Activated gamma-delta T cell treated with Interleukin-2 at 50 U/mL for 16 hours (primary cell): ENCODE data around the gene ZNF681.
"Not testable (repeated sequence)": the region's sequence is repeated elsewhere in the genome, so short reads cannot be mapped to it uniquely, and the experiment has no call there.

Experiments used
- DNase-seq: peaks from one replicate; pipeline ENCODE4 v3.0.0-alpha.2; 2020

Gene ZNF681

DNA sequence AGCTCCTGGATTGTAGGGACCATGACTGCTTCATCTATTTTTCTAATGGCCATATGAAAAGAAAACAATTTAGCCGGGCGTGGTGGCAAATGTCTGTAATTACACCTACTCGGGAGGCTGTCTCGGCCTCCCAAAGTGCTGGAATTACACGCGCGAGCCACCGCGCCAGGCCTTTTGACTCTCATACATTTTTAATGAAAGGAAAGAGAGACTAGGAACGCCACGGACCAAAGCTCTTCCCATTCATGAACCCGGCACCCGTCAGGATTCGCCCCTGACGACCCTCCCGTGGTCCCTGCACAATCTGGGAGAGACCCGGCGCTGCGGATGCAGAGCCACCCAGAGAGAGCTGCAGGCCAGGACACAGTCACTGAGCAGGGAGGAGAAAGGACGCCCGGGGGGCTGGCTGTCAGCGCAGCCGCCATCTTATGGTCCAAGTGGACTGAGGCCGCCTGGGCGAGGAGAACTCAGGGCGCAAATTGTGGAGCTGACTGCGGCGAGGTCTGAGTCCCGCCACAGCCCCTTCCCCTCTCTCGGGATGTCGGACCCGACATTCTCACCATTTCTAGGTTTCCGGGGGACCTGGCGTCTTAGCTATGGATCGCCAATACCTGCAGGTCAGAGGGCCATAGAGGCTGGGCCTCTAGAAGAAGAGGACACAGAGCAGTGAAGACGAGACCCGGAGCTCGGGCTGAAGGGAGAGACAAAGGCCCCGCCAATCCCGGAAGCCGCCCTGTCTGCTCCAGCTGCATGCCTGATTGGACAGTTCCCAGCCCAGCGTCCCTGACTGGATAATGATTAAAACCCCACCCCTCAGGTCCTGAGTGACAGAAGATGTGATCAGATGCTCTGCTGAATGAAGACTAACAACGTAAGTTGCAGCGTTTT lies at the start of gene ZNF681:
TSS of gene ZNF681 (minus strand) at position 705 of the 888 bp plus-strand sequence. CDS start at position 563, 142 bp downstream.
- peak; percentile 85 for DNase-seq

DNA sequence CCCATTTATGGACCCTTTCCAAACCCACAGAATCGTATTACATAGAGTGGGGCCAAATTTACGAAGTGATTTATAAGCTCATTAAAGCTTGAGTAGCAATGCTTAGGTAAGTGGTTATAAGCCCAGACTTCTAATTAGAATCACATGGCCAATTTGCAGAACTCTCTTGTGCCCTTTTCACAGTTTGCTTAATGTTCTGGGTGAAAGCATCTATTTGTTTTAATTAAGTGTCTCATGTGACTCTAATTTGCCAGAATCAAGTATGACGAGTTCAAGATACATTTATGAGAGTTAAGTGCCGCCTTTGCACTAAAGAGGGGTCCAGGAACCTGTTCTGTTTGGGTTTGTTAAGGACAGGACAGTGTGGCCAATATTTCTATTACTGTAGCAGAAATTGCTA lies 46.0 kb upstream of the ZNF681 start:
- no peak for DNase-seq

DNA sequence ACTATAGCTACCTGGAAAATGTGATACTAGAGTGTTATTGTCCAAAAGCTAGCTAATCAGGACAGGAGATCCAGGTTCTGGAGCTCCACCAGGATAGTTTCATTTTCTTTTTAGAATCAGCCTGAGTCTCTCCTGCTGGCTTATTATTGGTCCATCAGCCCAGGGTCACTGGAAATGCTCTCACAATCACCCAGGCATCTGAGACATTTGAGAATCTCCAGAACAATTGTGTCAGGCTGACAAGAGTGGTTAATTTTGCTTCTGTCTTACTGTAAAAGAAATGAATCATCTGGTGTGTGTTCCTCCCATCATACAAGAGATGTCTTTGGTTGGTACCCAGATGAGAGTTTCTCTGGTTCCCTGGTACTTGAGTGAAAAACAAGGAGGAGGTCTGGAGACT lies 43.6 kb upstream of the ZNF681 start:
- no peak for DNase-seq

DNA sequence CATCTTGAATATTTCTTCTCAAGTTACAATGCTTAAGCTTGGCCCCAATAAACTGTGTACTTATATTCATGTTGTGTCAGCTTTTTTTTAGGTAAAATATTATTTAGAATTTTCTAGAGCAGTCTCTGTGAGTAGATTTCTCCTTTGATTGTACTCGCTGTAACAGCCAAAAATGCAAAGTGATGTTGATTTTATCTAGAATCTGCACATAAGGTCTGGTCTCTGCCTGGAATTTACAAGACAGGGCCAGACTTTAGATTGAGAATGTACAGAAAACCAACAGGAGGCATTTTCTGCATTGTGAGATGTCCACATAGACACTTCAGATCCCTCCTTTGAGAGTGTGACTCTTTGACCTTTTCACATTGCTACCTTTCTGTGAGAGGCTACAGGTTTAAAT lies 43.1 kb upstream of the ZNF681 start:
- no peak for DNase-seq

DNA sequence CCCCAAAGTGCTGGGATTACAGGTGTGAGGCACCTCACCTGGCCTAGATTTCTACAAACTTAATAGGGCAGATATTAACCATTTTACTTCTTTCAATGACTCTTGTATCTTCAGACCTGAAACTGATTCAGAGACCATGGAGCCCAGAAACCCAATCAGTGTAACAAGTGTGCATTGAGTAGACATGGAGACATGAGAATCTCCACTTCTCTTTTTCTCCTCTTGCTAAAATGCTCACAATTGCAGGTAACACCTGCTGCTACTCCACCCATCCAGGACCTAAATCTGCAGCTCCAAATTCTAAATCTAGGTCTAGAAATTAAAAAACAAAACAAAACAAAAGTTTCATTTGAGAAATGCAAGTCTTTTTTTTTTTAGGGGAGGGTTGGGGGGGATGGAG lies 42.2 kb upstream of the ZNF681 start:
- DNase-seq, result no peak

DNA sequence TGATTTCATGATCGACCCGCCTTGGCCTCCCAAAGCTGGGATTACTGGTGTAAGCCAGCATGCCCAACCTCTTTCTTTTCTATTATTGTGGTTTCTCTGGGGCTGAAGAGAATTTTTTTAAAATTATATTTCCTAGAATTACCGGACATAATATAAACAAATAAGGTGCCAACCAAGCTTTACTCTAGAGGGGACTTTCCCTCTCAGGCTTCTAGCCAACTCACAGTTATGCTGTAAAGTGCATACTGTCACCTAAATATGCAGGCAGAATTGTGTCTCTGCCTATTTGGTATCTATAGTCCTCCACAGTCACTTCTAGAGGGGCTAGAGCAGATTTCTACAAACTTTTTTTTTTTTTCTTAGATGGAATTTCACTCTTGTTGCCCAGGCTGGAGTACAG lies 41.6 kb upstream of the ZNF681 start:
- no peak for DNase-seq

DNA sequence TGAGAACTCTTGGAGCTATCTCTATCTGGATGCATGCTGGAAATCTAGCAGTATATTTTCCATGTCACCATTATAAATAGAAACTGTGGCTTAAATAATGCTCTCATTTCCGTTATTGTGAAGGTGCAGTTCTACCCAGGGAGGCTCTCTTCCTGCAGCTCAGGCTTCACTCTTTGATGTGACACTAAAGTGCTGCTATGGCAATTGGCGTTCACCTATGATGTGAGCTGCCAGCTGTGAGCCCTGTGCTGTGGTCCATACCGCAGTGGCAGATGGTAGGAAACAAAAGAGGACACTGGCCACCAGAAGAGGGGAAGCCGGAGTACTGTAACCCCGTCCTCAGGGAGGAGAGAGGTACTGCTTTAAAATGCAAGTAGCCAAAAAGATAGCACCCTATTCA lies 40.6 kb upstream of the ZNF681 start:
- peak; percentile 29 for DNase-seq

DNA sequence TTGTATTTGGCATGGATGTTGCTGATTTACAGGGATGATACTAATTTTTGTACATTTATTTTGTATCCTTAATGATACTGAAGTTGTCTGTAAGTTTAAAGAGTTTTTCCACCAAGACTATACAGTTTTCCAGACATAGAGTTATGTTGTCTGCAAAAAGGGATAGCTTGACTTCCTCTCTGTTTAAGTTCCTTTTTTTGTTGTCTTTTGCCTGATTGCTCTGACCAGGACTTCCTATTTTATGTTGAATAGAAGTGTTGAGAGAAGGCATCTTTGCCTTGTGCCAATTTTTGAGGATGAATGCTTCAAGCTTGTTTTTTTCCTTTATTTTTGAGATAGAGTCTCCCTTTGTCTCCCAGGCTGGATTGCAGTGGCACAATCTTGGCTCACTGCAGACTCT lies 36.8 kb upstream of the ZNF681 start:
- DNase-seq, result no peak

DNA sequence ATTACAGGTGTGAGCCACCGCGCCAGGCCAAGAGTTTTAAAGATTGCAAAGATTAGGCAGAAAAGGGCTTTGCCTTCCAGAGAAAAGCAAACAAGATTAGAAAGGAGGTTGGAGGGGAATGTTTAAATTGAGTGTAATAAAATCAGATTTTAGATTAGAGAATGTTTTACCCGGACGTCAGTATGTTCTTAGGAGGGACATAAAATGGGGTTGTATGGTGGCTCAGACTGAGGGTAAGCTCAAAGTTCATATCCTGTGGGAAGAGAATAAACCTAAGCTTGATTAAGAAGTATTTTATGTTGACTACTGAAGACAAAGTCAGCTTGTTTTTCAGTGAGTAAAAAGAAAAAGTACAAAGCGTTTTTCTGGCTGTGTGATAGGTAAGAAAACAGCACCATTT lies 34.1 kb upstream of the ZNF681 start:
- DNase-seq, result no peak

DNA sequence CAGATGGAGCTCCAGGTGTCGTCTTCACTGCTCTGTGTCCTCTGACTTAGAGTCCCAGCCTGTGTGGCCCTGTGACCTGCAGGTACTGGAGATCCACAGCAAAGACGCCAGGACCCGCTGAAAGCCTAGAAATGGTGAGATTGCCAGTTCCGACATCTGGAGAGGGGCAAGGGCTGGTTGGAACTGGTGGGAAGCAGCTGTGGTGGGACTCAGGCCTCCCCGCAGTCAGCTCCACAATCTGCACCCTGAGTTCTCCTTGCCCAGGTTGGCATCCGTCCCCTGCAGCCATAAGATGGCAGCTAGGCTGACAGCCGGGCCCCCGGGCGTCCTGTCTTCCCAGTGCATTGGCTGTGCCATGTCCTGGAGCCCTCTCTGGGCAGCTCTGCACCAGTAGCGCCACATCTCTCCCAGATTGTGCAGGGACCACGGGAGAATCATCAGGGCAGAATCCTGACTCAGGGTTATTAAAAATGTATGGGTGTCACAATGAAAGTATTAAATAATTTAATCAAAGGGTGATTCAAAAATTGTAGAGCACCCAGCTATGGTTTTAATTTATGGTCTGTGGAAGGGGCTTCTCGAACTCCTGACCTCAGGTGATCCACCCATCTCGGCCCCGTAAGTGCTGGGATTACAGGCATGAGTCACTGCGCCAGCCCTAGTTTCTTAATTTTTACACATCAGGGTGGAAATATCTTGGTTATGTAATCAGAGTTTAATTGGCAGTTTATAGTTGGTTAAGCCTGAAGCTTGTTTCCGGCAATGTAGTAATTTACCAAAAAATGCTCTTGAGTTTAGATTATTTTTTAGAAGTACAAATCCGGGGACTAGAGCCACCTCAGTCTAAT lies 32.2 kb upstream of the ZNF681 start:
- DNase-seq, result no peak

DNA sequence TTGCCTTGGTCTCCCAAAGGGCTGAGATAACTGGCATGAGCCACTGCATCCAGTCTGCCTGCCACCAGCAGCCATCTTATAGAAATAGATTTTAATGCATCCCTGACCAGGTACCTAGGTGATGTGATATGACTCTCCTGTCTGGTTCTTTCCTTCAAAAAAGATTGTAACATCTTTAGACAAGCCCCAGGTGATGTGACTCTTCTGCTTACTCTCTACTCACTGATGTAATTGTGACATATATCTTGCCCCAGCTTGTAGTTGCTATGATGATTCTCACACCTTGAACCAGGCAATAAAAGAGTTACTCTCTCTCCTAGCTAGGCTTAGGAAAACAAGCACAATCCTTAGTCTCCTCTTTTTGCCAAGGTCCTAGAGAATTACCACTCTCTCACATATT lies 30.6 kb upstream of the ZNF681 start:
- DNase-seq, result no peak

DNA sequence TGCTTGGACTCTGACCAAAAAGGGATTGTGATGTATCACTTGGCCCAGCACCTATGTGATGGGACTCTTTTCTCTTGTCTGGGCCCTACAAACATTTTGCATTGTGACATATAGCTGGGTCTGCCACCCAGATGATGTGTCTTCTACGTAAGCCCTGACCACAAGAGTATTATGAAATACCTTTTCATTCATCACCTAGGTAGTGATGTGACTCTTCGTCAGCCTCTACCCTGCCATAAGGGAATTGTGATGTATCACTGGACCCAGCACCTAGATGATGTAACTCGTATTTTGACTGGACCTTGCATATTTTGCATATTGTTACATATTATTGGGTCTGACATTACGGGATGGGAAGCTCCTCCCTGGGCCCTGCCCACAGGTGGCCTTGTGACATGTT lies 29.7 kb upstream of the ZNF681 start:
- no peak for DNase-seq

DNA sequence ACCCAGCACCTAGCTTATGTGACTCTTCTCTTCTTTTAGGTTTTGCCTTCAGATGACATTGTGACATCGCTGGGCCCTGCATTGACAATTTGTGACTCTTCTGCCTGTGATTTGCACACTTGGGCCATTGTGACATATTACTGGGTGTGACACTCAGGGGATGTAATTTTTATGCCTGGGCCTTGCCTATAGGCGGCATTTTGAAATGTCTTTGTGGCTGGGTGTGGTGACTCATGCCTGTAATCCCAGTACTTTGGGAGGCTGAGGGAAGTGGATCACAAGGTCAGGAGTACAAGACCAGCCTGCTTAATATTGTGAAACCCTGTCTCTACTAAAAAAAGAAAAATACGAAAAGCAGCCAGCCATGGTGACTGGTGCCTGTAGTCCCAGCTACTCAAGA lies 28.4 kb upstream of the ZNF681 start:
- DNase-seq, result no peak

DNA sequence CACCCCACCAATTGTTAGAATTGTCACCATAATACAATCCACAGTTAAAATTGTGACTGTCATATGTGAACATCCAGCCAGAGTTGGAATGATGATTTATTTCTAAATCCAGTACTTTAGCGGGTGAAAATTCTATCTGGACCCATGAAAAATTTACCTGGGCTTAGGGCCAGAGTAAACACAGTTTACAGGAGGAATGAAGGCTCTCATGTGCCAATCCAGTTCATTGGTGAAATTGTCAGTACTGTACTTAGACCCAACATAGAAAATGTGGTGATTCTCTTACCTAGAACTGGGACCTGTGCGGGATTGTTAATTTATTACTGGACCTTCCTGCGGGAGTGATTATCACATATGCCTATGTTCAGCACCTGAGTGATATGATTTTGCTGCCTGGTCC lies 27.3 kb upstream of the ZNF681 start:
- DNase-seq, result no peak

DNA sequence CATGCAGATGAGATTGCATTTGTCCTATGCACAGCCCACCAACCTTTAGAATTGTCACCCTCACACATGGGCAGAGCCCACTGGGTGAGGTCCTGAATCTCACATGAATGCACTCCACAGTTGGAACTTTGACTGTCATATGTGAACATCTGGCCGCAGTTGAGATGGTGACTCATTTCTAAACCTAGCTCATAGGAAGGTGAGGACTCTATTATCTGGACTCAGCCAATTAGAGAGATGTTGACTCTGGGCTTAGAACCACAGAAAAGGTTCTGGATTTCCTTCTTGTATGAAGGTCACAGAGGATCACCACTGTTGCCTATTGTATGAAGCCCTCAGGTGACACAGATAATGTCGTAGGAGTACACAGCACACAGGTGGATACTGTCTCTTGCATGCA lies 25.6 kb upstream of the ZNF681 start:
- DNase-seq, result no peak

DNA sequence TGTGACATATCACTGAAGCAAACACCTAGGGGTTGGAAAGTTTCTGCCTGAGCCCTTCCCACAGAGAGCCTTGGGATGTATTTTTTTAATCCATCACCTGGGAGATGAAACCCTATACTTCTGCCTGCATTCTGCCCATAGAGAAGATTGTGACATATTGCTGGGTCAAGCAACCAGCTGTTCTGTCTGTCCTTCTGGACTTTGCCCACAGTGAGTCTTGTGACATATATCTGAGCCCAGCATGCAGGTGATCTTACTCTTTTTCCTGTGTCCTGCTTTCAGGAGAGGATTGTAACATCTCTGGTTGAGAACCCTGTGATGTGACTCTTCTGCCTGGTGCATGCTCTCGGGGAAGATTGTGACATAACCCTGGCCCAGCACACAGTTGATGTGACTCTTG lies 24.9 kb upstream of the ZNF681 start:
- DNase-seq, result no peak

DNA sequence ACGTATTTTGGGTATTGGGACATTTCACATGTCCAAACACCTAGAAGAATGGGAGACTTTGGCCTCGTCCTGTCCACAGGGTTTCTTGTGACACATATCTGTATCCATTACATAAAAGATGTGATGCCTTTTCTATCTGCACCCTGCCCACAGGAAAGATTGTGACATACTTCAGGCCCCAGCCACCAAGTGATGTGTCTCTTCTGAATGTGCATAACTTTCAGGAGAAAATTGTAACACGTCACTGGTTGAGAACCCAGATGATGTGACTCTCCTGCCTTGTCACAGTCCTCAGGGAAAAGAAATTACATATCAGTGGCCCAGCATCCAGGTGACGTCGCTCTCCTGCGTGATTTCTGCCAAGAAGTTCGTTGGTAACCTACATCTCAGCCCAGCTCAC lies 21.0 kb upstream of the ZNF681 start:
- no peak for DNase-seq

DNA sequence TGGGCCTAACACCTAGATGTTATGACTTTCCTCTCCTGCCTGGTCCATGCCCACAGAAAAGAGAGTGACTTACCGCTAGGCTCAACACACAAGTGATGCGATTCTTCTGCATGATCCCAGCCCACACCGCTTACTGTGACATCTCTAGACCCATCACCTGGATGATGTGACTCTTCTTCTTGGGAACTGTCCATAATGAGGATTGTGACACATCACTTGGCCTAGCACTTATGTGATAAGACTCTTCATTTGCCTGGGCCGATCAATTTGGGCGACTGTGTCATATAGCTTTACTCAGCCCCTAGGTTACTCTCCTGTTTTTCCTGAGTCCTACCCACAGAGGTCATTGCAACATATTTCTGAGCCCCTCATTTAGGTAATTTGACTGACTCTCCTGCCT lies 19.9 kb upstream of the ZNF681 start:
- DNase-seq, result no peak

DNA sequence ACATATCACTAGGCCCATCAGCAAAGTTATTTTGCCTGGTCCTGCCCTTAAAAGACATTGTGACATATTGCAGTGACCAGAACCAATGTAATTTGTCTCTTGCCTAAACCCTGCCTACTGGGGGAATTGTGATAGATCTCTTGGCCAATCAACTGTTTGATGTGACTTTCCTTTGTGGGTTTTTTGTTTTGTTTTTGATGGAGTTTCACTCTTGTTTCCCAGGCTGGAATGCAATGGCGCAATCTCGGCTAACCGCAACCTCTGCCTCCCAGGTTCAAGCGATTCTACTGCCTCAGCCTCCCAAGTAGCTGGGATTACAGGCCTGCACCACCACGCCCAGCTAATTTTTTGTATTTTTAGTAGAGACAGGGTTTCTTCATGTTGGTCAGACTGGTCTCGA lies 19.3 kb upstream of the ZNF681 start:
- not testable (repeated sequence) for DNase-seq

DNA sequence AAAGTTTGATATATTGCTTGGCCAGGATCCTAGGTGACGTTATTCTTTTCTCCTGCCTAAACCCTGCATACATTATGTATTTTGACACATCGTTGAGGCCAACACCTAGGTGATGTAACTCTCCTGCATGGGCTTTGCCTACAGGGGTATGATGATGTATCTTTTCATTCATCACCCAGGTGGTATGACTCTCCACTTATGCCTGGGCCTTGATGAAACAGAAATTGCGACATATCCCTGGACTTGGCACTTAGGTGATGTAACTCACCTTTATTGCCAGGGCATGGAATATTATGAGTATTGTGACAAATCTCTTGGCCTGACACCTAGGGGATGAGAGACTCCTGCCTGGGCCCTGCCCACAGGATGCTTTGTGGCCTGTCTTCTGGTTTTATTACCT lies 18.5 kb upstream of the ZNF681 start:
- no peak for DNase-seq

DNA sequence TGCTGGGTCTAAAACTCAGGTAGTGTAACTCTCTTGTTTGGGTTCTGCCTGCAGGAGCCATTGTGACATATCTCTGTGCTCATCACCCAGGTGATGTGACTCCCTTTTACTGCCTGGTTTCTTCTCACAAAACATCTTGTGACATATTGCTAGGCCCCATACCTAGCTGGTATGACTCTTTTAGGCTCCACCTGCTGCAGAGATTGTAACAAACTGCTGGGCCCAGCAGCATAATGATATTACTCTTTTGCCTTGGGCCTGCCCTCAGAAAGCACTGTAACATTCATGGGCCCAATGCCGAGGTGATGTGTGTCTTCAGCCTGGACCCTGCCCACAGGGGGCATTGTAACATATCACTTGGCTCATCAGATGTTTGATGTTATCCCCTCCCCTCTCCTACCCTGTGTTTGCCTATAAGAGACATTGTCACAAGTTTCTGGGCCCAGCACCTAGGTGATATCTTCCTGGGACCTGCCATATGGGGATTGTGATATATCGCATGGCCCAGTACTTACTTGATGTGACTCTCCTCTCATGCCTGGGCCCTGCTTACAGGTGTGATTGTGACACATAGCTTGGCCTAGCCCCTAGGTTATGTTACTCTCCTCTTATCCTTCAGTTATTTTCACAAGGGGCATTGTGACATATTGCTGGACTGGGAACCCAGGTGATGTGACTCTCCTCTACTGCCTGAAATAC lies 18.0 kb upstream of the ZNF681 start:
- no peak for DNase-seq

DNA sequence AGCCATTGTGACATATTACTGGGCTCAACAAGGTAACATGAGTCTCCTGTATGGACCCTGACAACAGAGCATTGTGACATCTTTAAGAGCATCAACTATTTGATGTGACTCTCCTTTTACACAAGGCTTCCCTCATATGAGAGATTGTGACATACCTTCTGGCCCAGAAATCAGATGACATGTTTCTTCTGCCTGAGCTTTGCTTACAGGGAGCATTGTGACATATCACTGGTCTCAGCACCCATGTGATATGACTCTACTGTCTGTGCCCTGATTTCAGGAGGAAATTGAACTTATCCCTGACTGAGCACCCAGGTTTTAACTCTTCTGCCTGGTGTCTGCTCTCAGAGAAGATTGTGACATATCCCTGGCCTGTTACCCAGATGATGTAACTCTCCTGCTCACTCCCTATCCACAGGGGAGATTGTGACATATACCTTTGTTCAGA lies 15.9 kb upstream of the ZNF681 start:
- no peak for DNase-seq

DNA sequence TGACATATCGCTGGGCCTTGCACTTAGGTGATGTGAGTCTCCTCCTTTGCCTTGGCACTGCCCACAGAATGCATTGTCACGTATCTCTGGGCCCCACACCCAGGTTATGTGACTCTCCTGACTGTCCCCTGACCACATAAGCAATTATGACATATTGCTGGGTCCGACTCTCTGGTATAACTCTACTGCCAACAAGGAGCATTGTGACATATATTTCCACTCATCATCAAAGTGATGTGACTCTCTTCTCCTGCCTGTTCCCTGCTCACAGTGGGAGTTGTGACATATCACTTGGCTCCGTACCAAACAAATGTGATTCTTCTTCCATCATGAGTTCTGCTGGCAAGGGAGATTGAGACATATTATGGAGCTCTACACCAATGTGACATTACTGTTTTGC lies 15.4 kb upstream of the ZNF681 start:
- DNase-seq, result no peak

DNA sequence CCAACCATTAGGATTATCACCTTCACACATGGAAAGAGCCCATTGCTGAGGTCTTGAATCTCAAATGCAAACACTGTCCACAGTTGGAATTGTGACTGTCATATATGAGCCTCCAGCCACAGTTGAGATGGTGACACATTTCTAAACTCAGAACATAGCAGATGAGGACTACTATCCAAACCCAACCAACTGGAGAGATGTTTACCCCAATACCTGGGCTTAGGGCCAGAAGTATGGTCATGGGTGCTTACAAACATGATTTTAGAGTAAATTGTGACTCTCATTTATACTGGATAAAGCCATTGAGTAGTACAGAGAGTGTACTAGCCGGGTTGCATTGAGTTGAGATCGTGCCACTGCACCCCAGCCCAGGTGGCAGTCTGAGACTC lies 14.0 kb upstream of the ZNF681 start:
- DNase-seq, result no peak
